HEK293 (cell line): Measurements from ENCODE around the gene FANCD2OS.
"Not testable (repeated sequence)": the region's sequence is repeated elsewhere in the genome, so short reads cannot be mapped to it uniquely, and the experiment has no call there.

Source experiments
- CTCF ChIA-PET: fragments of 350-600 bp; formaldehyde crosslinking; extraction: SDS; loops from one replicate; lab custom pipeline; 2021; ENCODE audit warnings: antibody characterized with exemption; lab: Yijun Ruan, JAX
- POLR2A ChIA-PET: fragments of 300-600 bp; formaldehyde crosslinking; extraction: SDS; loops from one replicate; lab custom pipeline; 2020; ENCODE audit warnings: antibody characterized with exemption, inconsistent platforms; lab: Yijun Ruan, JAX
- H3K27ac ChIP-seq: fragments of 200-500 bp; sonication (Bioruptor generic); 2 replicates; pipeline ENCODE4 v1.5.1; 2014; ENCODE audit warnings: low read depth, low read length, control low read depth, inconsistent platforms; ENCODE audit errors: extremely low read depth
- H3K36me3 ChIP-seq, 2 experiments: fragments of 200-500 bp in 1 of 2; sonication (Bioruptor generic) in 1 of 2; 1 replicate in 1 of 2; 2 replicates in 1 of 2; pipeline ENCODE4 v1.5.1; 2014 to 2017; ENCODE audit warnings: inconsistent platforms in 2 of 2, low read length in 2 of 2; ENCODE audit not compliant: control insufficient read depth in 2 of 2, insufficient read depth in 1 of 2
- H3K4me1 ChIP-seq: fragments of 200-500 bp; sonication (Bioruptor generic); 2 replicates; pipeline ENCODE4 v1.5.1; 2014; ENCODE audit warnings: mild to moderate bottlenecking, low read length, inconsistent platforms; ENCODE audit not compliant: control insufficient read depth, insufficient read depth
- H3K4me3 ChIP-seq: 2 replicates; pipeline ENCODE4 v1.5.1; 2011; ENCODE audit warnings: low read depth, mild to moderate bottlenecking, control low read depth, low read length, moderate library complexity
- H3K9me3 ChIP-seq: fragments of 200-500 bp; sonication (Bioruptor generic); 2 replicates; pipeline ENCODE4 v1.5.1; 2014; ENCODE audit warnings: low read depth, low read length, inconsistent platforms; ENCODE audit not compliant: control insufficient read depth, insufficient read depth
- SCRT2 ChIP-seq: fragments of 450-650 bp; formaldehyde crosslinking; IDR thresholded peaks from 2 replicates; pipeline ENCODE4 v1.5.1; 2016; ENCODE audit warnings: missing biosample characterization, missing genetic modification characterization
- TCF7L2 ChIP-seq: IDR thresholded peaks from 2 replicates; pipeline ENCODE4 v1.6.1; 2011; ENCODE audit warnings: low read depth, mild to moderate bottlenecking, inconsistent platforms, low read length, moderate library complexity, borderline replicate concordance
- ZFP69B ChIP-seq: fragments of 450-650 bp; formaldehyde crosslinking; IDR thresholded peaks from 2 replicates; pipeline ENCODE4 v1.5.1; 2016; ENCODE audit warnings: missing biosample characterization, missing genetic modification characterization
- ZIC2 ChIP-seq: fragments of 450-650 bp; formaldehyde crosslinking; IDR thresholded peaks from 2 replicates; pipeline ENCODE4 v1.5.1; 2016; ENCODE audit warnings: missing biosample characterization, missing genetic modification characterization
- ZNF155 ChIP-seq: fragments of 450-650 bp; formaldehyde crosslinking; IDR thresholded peaks from 2 replicates; pipeline ENCODE4 v1.5.1; 2016; ENCODE audit warnings: missing biosample characterization, missing genetic modification characterization
- ZNF23 ChIP-seq: fragments of 450-650 bp; formaldehyde crosslinking; IDR thresholded peaks from 2 replicates; pipeline ENCODE4 v1.5.1; 2016; ENCODE audit warnings: missing biosample characterization, missing genetic modification characterization, borderline replicate concordance
- ZNF239 ChIP-seq: fragments of 450-650 bp; formaldehyde crosslinking; IDR thresholded peaks from 2 replicates; pipeline ENCODE4 v1.5.1; 2016; ENCODE audit warnings: missing biosample characterization, missing genetic modification characterization
- ZNF266 ChIP-seq: fragments of 450-650 bp; formaldehyde crosslinking; IDR thresholded peaks from 2 replicates; pipeline ENCODE4 v1.5.1; 2016; ENCODE audit warnings: missing biosample characterization, missing genetic modification characterization, low read depth
- ZNF302 ChIP-seq: fragments of 450-650 bp; formaldehyde crosslinking; IDR thresholded peaks from 2 replicates; pipeline ENCODE4 v1.5.1; 2016; ENCODE audit warnings: missing biosample characterization, missing genetic modification characterization, low read depth
- ZNF311 ChIP-seq: fragments of 450-650 bp; formaldehyde crosslinking; IDR thresholded peaks from 2 replicates; pipeline ENCODE4 v1.5.1; 2017; ENCODE audit warnings: missing biosample characterization, missing genetic modification characterization, borderline replicate concordance
- ZNF324 ChIP-seq: fragments of 450-650 bp; formaldehyde crosslinking; IDR thresholded peaks from 2 replicates; pipeline ENCODE4 v1.5.1; 2016; ENCODE audit warnings: missing biosample characterization, missing genetic modification characterization
- ZNF341 ChIP-seq: fragments of 450-650 bp; formaldehyde crosslinking; IDR thresholded peaks from 2 replicates; pipeline ENCODE4; 2016; ENCODE audit warnings: low read depth, missing biosample characterization, missing genetic modification characterization
- ZNF48 ChIP-seq: fragments of 450-650 bp; formaldehyde crosslinking; IDR thresholded peaks from 2 replicates; pipeline ENCODE4 v1.5.1; 2016; ENCODE audit warnings: missing biosample characterization, missing genetic modification characterization
- ZNF514 ChIP-seq: fragments of 450-650 bp; formaldehyde crosslinking; IDR thresholded peaks from 2 replicates; pipeline ENCODE4 v1.5.1; 2016; ENCODE audit warnings: missing biosample characterization, missing genetic modification characterization
- ZNF530 ChIP-seq: fragments of 450-650 bp; formaldehyde crosslinking; IDR thresholded peaks from 2 replicates; pipeline ENCODE4 v1.5.1; 2016; ENCODE audit warnings: low read depth, missing biosample characterization, missing genetic modification characterization
- ZNF561 ChIP-seq: fragments of 450-650 bp; IDR thresholded peaks from 2 replicates; pipeline ENCODE4 v1.5.1; 2018; ENCODE audit warnings: missing biosample characterization, missing genetic modification characterization, borderline replicate concordance
- ZNF664 ChIP-seq: fragments of 450-650 bp; formaldehyde crosslinking; IDR thresholded peaks from 2 replicates; pipeline ENCODE4 v1.5.1; 2016; ENCODE audit warnings: missing biosample characterization, missing genetic modification characterization
- TF ChIP-seq, protein P1 (sequence below): fragments of 450-650 bp; formaldehyde crosslinking; IDR thresholded peaks from 2 replicates; pipeline ENCODE4 v1.5.1; 2016; ENCODE audit warnings: missing biosample characterization, missing genetic modification characterization, low read depth
- TF ChIP-seq, protein P2 (sequence below): fragments of 450-650 bp; formaldehyde crosslinking; IDR thresholded peaks from 2 replicates; pipeline ENCODE4 v1.5.1; 2016; ENCODE audit warnings: missing biosample characterization, missing genetic modification characterization
- TF ChIP-seq, protein P3 (sequence below): fragments of 450-650 bp; formaldehyde crosslinking; IDR thresholded peaks from 2 replicates; pipeline ENCODE4 v1.5.1; 2016; ENCODE audit warnings: missing biosample characterization, missing genetic modification characterization
- TF ChIP-seq, protein P4 (sequence below): fragments of 450-650 bp; formaldehyde crosslinking; IDR thresholded peaks from 2 replicates; pipeline ENCODE4 v1.5.1; 2017; ENCODE audit warnings: missing biosample characterization, missing genetic modification characterization
- TF ChIP-seq, protein P5 (sequence below): fragments of 450-650 bp; formaldehyde crosslinking; IDR thresholded peaks from 2 replicates; pipeline ENCODE4 v1.5.1; 2016; ENCODE audit warnings: missing biosample characterization, missing genetic modification characterization

FANCD2OS gene

DNA sequence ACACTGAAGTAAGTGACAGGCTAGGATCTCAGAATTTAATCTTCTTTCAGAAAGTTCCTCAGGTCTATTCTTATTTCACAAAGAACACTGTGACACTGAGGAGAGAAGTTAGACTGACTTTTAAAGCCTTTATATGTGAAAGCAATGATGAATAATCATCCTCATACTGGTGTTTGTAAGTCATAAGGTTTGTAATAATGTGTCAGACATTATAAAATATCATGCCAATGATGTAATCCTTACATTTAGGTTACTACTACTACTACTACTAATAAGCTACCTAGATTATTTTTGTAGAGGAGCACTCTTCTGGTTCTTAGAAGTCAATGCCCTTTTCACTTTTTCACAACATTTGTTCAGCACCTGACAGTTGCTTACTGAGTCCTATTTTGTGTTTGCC is 33.4 kb downstream of the FANCD2OS start:
- no peak overlapping the region for H3K4me3 ChIP-seq
- H3K9me3 ChIP-seq = no peaks in the 10 kb centered on the region
- CTCF ChIA-PET = no interaction called here
- H3K4me1 ChIP-seq = no peaks in the 10 kb centered on the region
- no peak overlapping the region for H3K27ac ChIP-seq
- no peak for TF ChIP-seq ZNF530 (tag by site-specific recombination)
- TF ChIP-seq ZNF302 = no peak
- TF ChIP-seq, protein P1, sequence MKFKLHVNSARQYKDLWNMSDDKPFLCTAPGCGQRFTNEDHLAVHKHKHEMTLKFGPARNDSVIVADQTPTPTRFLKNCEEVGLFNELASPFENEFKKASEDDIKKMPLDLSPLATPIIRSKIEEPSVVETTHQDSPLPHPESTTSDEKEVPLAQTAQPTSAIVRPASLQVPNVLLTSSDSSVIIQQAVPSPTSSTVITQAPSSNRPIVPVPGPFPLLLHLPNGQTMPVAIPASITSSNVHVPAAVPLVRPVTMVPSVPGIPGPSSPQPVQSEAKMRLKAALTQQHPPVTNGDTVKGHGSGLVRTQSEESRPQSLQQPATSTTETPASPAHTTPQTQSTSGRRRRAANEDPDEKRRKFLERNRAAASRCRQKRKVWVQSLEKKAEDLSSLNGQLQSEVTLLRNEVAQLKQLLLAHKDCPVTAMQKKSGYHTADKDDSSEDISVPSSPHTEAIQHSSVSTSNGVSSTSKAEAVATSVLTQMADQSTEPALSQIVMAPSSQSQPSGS (tag by site-specific recombination) = 0 out of 2 replicates have a peak, but pooled peaks have one; percentile 40
- no peak for TF ChIP-seq ZIC2 (tag by site-specific recombination)
- no peak for TF ChIP-seq SCRT2 (tag by site-specific recombination)
- TF ChIP-seq ZNF561 (tag by site-specific recombination) = no peak
- TF ChIP-seq ZNF266 (tag by site-specific recombination) = no peak
- TF ChIP-seq, all 188 proteins: peak for 1
- POLR2A ChIA-PET = no interaction called here
- H3K36me3 ChIP-seq = peaks cover 46 to 63% of the 10 kb centered on the region in 2 experiments

DNA sequence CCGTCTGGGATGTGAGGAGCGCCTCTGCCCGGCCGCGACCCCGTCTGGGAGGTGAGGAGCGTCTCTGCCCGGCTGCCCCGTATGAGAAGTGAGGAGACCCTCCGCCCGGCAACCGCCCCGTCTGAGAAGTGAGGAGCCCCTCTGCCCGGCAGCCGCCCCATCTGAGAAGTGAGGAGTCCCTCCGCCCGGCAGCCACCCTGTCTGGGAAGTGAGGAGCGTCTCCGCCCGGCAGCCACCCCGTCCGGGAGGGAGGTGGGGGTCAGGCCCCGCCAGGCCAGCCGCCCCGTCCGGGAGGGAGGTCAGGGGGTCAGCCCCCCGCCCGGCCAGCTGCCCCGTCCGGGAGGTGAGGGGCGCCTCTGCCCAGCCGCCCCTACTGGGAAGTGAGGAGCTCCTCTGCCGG is 38.0 kb downstream of the FANCD2OS start:
- H3K9me3 ChIP-seq, POLR2A ChIA-PET, H3K4me3 ChIP-seq, H3K27ac ChIP-seq, CTCF ChIA-PET, H3K4me1 ChIP-seq: not testable (repeated sequence)
- peaks cover 24 to 65% of the 10 kb centered on the region in 2 experiments for H3K36me3 ChIP-seq

DNA sequence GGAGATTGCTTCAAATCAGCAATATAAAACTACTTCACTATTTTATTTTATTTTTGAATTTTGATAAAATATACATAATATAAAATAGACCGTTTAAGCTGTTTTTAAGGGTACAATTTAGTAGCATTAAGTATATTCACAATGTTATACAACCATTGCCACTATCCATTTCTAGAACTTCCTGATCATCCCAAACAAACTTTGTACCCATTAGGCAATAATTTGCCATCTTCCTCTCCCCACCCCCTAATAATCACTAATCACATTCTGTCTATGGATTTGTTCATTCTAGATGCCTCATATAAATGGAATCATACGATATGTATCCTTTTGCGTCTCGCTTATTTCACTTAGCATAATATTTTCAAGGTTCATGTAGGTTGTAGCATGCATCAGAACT is 53.0 kb downstream of the FANCD2OS start:
- Histone ChIP-seq H3K9me3 (no peaks in the 10 kb centered on the region), H3K4me3 (no peak overlapping the region), H3K36me3 (peaks cover 30 to 47% of the 10 kb centered on the region in 2 experiments), H3K4me1 (no peaks in the 10 kb centered on the region), H3K27ac (no peak overlapping the region)
- ChIA-PET POLR2A (interaction anchor here (0.6 kb wide), 1 partner anchor 73 kb away, joined by 3 read pairs; no protein-coding TSS in a partner anchor), CTCF (interaction anchor here (0.6 to 0.9 kb wide), 4 partner anchors 65 to 481 kb away, joined by 3 to 4 read pairs (median 3); no protein-coding TSS in a partner anchor)
- TF ChIP-seq ZNF155 (tag by site-specific recombination) (no peak), ZNF514 (tag by site-specific recombination) (no peak), ZNF23 (tag by site-specific recombination) (no peak), ZNF239 (tag by site-specific recombination) (no peak), ZNF48 (tag by site-specific recombination) (no peak), ZNF341 (tag by site-specific recombination) (no peak), ZFP69B (tag by site-specific recombination) (no peak), ZNF324 (no peak), ZNF311 (no peak), ZNF664 (tag by site-specific recombination) (no peak), TCF7L2 (no peak)
- TF ChIP-seq, protein P2, sequence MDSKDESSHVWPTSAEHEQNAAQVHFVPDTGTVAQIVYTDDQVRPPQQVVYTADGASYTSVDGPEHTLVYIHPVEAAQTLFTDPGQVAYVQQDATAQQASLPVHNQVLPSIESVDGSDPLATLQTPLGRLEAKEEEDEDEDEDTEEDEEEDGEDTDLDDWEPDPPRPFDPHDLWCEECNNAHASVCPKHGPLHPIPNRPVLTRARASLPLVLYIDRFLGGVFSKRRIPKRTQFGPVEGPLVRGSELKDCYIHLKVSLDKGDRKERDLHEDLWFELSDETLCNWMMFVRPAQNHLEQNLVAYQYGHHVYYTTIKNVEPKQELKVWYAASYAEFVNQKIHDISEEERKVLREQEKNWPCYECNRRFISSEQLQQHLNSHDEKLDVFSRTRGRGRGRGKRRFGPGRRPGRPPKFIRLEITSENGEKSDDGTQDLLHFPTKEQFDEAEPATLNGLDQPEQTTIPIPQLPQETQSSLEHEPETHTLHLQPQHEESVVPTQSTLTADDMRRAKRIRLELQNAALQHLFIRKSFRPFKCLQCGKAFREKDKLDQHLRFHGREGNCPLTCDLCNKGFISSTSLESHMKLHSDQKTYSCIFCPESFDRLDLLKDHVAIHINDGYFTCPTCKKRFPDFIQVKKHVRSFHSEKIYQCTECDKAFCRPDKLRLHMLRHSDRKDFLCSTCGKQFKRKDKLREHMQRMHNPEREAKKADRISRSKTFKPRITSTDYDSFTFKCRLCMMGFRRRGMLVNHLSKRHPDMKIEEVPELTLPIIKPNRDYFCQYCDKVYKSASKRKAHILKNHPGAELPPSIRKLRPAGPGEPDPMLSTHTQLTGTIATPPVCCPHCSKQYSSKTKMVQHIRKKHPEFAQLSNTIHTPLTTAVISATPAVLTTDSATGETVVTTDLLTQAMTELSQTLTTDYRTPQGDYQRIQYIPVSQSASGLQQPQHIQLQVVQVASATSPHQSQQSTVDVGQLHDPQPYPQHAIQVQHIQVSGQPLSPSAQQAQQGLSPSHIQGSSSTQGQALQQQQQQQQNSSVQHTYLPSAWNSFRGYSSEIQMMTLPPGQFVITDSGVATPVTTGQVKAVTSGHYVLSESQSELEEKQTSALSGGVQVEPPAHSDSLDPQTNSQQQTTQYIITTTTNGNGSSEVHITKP (tag by site-specific recombination) = no peak
- TF ChIP-seq, protein P3, sequence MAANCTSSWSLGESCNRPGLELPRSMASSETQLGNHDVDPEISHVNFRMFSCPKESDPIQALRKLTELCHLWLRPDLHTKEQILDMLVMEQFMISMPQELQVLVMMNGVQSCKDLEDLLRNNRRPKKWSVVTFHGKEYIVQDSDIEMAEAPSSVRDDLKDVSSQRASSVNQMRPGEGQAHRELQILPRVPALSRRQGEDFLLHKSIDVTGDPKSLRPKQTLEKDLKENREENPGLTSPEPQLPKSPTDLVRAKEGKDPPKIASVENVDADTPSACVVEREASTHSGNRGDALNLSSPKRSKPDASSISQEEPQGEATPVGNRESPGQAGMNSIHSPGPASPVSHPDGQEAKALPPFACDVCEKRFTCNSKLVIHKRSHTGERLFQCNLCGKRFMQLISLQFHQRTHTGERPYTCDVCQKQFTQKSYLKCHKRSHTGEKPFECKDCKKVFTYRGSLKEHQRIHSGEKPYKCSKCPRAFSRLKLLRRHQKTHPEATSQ = no peak
- TF ChIP-seq, protein P4, sequence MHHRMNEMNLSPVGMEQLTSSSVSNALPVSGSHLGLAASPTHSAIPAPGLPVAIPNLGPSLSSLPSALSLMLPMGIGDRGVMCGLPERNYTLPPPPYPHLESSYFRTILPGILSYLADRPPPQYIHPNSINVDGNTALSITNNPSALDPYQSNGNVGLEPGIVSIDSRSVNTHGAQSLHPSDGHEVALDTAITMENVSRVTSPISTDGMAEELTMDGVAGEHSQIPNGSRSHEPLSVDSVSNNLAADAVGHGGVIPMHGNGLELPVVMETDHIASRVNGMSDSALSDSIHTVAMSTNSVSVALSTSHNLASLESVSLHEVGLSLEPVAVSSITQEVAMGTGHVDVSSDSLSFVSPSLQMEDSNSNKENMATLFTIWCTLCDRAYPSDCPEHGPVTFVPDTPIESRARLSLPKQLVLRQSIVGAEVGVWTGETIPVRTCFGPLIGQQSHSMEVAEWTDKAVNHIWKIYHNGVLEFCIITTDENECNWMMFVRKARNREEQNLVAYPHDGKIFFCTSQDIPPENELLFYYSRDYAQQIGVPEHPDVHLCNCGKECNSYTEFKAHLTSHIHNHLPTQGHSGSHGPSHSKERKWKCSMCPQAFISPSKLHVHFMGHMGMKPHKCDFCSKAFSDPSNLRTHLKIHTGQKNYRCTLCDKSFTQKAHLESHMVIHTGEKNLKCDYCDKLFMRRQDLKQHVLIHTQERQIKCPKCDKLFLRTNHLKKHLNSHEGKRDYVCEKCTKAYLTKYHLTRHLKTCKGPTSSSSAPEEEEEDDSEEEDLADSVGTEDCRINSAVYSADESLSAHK (tag by site-specific recombination) = no peak
- TF ChIP-seq, protein P5, sequence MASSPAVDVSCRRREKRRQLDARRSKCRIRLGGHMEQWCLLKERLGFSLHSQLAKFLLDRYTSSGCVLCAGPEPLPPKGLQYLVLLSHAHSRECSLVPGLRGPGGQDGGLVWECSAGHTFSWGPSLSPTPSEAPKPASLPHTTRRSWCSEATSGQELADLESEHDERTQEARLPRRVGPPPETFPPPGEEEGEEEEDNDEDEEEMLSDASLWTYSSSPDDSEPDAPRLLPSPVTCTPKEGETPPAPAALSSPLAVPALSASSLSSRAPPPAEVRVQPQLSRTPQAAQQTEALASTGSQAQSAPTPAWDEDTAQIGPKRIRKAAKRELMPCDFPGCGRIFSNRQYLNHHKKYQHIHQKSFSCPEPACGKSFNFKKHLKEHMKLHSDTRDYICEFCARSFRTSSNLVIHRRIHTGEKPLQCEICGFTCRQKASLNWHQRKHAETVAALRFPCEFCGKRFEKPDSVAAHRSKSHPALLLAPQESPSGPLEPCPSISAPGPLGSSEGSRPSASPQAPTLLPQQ = no peak
